ENCODE measurements around the gene NKRF.

GRCh38 chrX:119647089-119647488 lies 40.9 kb upstream of the NKRF start:
- TF ChIP-seq CTCF (IDR thresholded peaks at IDR 0.05; ENCODE audit: insufficient read depth, low read length, poor library complexity, severe bottlenecking): no peak
- TF ChIP-seq EZH2phosphoT487 (conservative IDR thresholded peaks at IDR 0.05; ENCODE audit: low read length): no peak
